ENCODE measurements around the gene SPHK2. TPM values are rescaled to one million over a fixed set of nuclear protein-coding genes. Genes with fewer than 3 reads are reported as not detected.
A peak's percentile ranks its signal among the peaks of the same experiment; 100 is the strongest.

SPHK2 gene
- polyA plus RNA-seq, 2 of the 4 experiments (the other 2 are of a cell fraction): 6.1 to 18.3 TPM

DNA sequence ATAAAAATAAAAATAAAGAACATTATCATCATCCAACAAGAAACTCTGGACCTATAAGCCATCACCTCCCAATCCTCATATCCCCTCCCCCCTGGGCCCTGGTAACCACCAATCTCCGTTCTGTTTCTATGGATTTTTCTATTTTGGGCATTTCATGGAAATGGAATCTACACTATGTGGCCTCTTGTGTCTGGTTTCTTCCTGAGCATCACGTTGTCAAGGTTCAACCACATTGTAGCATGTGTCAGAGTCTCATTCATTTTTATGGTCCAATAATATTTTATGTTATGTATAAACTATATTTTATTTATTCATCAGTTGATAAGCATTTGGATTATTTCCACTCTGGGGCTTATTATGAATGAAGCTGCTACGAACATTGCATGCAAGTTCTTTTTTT is 40.4 kb upstream of the SPHK2 start:
- no peak for FAIRE-seq
- POLR2A ChIA-PET: interaction anchor here (0.6 kb wide), 1 partner anchor 293 kb away, joined by 5 read pairs; no protein-coding TSS in a partner anchor
- H3K4me1 ChIP-seq: peaks cover 27% of the 10 kb centered on the region
- H3K4me2 ChIP-seq: no peak overlapping the region
- H3K4me3 ChIP-seq: no peak overlapping the region
- no peak for DNase-seq (ENCODE audit: low read depth in 1 of 2, low spot score in 1 of 2)
- peak overlapping the region in 1 of 2 experiments; percentile 5; a peak in 2 of 6 replicates for H3K27ac ChIP-seq
- WGBS (ENCODE audit: missing lambda C conversion rate): 41% methylated on average over 3 of the region's 3 CpGs
- ATAC-seq: peak in 1 of 2 experiments; percentile 11; a peak in 1 of 6 replicates
- no peaks in the 10 kb centered on the region for H3K9me3 ChIP-seq
- CTCF ChIA-PET: interaction anchor here (1.2 to 21.8 kb wide), 7 partner anchors 9 to 90 kb away, joined by 5 to 618 read pairs (median 14); no protein-coding TSS in a partner anchor
- TF ChIP-seq FOXS1 (CRISPR knock-in tag; IDR thresholded peaks at IDR 0.05): no peak
- no peak for TF ChIP-seq NPAS2 (CRISPR knock-in tag; IDR thresholded peaks at IDR 0.05; ENCODE audit: borderline replicate concordance)
- no peak for TF ChIP-seq BHLHE40 (IDR thresholded peaks at IDR 0.05; ENCODE audit: low read depth, low read length)
- no peak for TF ChIP-seq MAFK (IDR thresholded peaks at IDR 0.05; ENCODE audit: partially characterized antibody)

DNA sequence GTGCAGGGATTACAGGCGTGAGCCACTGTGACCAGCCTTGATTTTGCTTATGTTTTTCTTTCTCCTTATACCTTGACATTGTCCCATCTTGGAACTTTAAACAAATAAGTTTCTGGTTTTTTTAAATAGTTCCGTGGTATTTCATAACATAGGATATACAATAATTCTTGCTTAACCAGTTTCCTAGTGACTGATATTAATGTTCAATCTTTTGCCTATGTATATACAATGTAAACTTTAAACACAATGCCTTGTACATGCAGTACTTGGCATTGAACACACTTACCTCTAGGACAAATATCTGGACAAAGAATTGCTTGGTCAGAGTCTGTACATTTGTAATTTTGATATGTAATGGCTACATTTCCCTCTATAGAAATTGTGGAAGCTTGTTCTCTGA is 37.1 kb upstream of the SPHK2 start:
- Histone ChIP-seq H3K27ac (peak overlapping the region; percentile 86 to 91), H3K4me2 (no peak overlapping the region; the same call in 2 of the 3 replicates), H3K4me3 (no peak overlapping the region), H3K4me1 (peaks cover 16% of the 10 kb centered on the region), H3K9me3 (no peaks in the 10 kb centered on the region)
- no peak for ATAC-seq
- FAIRE-seq: no peak
- 57% methylated on average over 2 of the region's 2 CpGs for WGBS (ENCODE audit: missing lambda C conversion rate)
- ChIA-PET POLR2A (interaction anchor here (0.7 kb wide), 1 partner anchor 28 kb away, joined by 5 read pairs; no protein-coding TSS in a partner anchor), CTCF (interaction anchor here (3.3 to 21.8 kb wide), 7 partner anchors 12 to 93 kb away, joined by 35 to 618 read pairs (median 259); partner anchors contain the start of genes FAM83E, SPACA4 and SULT2B1)
- no peak for TF ChIP-seq HDAC2 (IDR thresholded peaks at IDR 0.05)
- no peak for TF ChIP-seq CEBPB (IDR thresholded peaks at IDR 0.05)
- TF ChIP-seq, protein P1, sequence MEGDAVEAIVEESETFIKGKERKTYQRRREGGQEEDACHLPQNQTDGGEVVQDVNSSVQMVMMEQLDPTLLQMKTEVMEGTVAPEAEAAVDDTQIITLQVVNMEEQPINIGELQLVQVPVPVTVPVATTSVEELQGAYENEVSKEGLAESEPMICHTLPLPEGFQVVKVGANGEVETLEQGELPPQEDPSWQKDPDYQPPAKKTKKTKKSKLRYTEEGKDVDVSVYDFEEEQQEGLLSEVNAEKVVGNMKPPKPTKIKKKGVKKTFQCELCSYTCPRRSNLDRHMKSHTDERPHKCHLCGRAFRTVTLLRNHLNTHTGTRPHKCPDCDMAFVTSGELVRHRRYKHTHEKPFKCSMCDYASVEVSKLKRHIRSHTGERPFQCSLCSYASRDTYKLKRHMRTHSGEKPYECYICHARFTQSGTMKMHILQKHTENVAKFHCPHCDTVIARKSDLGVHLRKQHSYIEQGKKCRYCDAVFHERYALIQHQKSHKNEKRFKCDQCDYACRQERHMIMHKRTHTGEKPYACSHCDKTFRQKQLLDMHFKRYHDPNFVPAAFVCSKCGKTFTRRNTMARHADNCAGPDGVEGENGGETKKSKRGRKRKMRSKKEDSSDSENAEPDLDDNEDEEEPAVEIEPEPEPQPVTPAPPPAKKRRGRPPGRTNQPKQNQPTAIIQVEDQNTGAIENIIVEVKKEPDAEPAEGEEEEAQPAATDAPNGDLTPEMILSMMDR (IDR thresholded peaks at IDR 0.05): no peak
- TF ChIP-seq HOXB5 (CRISPR knock-in tag; IDR thresholded peaks at IDR 0.05): no peak
- TF ChIP-seq EHMT2 (IDR thresholded peaks at IDR 0.05; ENCODE audit: low read depth): no peak
- TF ChIP-seq HEYL (CRISPR knock-in tag; IDR thresholded peaks at IDR 0.05): no peak
- no peak for TF ChIP-seq RNF2 (IDR thresholded peaks at IDR 0.05; ENCODE audit: borderline replicate concordance, low read depth)
- no peak for TF ChIP-seq NFE2L2 (conservative IDR thresholded peaks at IDR 0.05; ENCODE audit: low read length)
- no peak for TF ChIP-seq BHLHE40 (IDR thresholded peaks at IDR 0.05; ENCODE audit: low read depth, low read length)
- TF ChIP-seq NR3C1 (IDR thresholded peaks at IDR 0.05): no peak
- TF ChIP-seq SREBF2 (IDR thresholded peaks at IDR 0.05): no peak
- TF ChIP-seq RFX5 (IDR thresholded peaks at IDR 0.05): no peak
- TF ChIP-seq, protein P2, sequence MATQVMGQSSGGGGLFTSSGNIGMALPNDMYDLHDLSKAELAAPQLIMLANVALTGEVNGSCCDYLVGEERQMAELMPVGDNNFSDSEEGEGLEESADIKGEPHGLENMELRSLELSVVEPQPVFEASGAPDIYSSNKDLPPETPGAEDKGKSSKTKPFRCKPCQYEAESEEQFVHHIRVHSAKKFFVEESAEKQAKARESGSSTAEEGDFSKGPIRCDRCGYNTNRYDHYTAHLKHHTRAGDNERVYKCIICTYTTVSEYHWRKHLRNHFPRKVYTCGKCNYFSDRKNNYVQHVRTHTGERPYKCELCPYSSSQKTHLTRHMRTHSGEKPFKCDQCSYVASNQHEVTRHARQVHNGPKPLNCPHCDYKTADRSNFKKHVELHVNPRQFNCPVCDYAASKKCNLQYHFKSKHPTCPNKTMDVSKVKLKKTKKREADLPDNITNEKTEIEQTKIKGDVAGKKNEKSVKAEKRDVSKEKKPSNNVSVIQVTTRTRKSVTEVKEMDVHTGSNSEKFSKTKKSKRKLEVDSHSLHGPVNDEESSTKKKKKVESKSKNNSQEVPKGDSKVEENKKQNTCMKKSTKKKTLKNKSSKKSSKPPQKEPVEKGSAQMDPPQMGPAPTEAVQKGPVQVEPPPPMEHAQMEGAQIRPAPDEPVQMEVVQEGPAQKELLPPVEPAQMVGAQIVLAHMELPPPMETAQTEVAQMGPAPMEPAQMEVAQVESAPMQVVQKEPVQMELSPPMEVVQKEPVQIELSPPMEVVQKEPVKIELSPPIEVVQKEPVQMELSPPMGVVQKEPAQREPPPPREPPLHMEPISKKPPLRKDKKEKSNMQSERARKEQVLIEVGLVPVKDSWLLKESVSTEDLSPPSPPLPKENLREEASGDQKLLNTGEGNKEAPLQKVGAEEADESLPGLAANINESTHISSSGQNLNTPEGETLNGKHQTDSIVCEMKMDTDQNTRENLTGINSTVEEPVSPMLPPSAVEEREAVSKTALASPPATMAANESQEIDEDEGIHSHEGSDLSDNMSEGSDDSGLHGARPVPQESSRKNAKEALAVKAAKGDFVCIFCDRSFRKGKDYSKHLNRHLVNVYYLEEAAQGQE (IDR thresholded peaks at IDR 0.05): no peak
- TF ChIP-seq, protein P3, sequence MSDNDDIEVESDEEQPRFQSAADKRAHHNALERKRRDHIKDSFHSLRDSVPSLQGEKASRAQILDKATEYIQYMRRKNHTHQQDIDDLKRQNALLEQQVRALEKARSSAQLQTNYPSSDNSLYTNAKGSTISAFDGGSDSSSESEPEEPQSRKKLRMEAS (IDR thresholded peaks at IDR 0.05): no peak
- no peak for TF ChIP-seq POLR2AphosphoS2 (conservative IDR thresholded peaks at IDR 0.05; ENCODE audit: low read length)
- TF ChIP-seq KDM1A (IDR thresholded peaks at IDR 0.05; ENCODE audit: low read depth): no peak
- TF ChIP-seq POLR2A (IDR thresholded peaks at IDR 0.05; ENCODE audit: low read length): no peak
- no peak for TF ChIP-seq ZFP36 (IDR thresholded peaks at IDR 0.05; ENCODE audit: borderline replicate concordance, partially characterized antibody)
- no peak for TF ChIP-seq JUN (IDR thresholded peaks at IDR 0.05)
- no peak for DNase-seq (ENCODE audit: low read depth in 1 of 2, low spot score in 1 of 2)

All from A549 (cell line).